HCT116 (cell line): ENCODE measurements around the gene GPHN. TPM values are rescaled to one million over a fixed set of nuclear protein-coding genes. Genes with fewer than 3 reads are reported as not detected.

Experiments used
- ATAC-seq: fragments of 200-7000 bp; cut with Tn5 transposase; 2 replicates; pipeline ENCODE4 v1.9.1; 2020; ENCODE audit warnings: mild to moderate bottlenecking, moderate library complexity
- BruUV-seq: library from RNA; stranded (reverse); fragments of 400-500 nt; replicated peaks from 2 replicates; lab custom pipeline; 2021; lab: Mats Ljungman, UMichigan
- CTCF ChIA-PET: fragments of 300-600 bp; sonication (Branson Sonifier 250); formaldehyde crosslinking; loops from one replicate; lab custom pipeline; 2021; ENCODE audit warnings: antibody characterized with exemption; lab: Charles Lee
- POLR2A ChIA-PET: fragments of 300-600, 350-600 bp; sonication (Branson Sonifier 250); formaldehyde crosslinking; loops from one replicate; lab custom pipeline; 2021; ENCODE audit warnings: antibody characterized with exemption; lab: Charles Lee
- RAD21 ChIA-PET, 2 experiments: fragments of 300-600 bp; sonication (Branson Sonifier 250); formaldehyde crosslinking; loops; one replicate each; lab custom pipeline; 2023; ENCODE audit warnings: low total read pairs in 2 of 2; ENCODE audit not compliant: uncharacterized antibody in 2 of 2, unreplicated experiment in 2 of 2, low non-redundant PET in 1 of 2; lab: Charles Lee
- DNase-seq: peaks from one replicate; pipeline ENCODE4 v3.0.0-alpha.2; 2010; ENCODE audit warnings: low read depth, low spot score
- H2AFZ ChIP-seq: fragments of 200-600 bp; shearing (Covaris generic), sonication (generic); 2 replicates; pipeline ENCODE4 v1.6.1; 2017; ENCODE audit warnings: low read depth, mixed run types, mixed read lengths, antibody characterized with exemption, low read length; ENCODE audit not compliant: poor library complexity, severe bottlenecking
- H3K27ac ChIP-seq: 2 replicates; pipeline ENCODE4 v1.5.1; 2012; ENCODE audit warnings: low read depth, low read length
- H3K27me3 ChIP-seq: fragments of 200-600 bp; sonication (generic); 2 replicates; pipeline ENCODE4 v1.6.1; 2016; ENCODE audit warnings: mixed run types, low read length, mixed read lengths; ENCODE audit not compliant: insufficient read depth
- H3K36me3 ChIP-seq, 2 experiments: fragments of 200-500 bp in 1 of 2; fragments of 200-600 bp in 1 of 2; sonication (Bioruptor generic) in 1 of 2; sonication (generic) in 1 of 2; 2 replicates each; pipeline versions ENCODE4 v1.5.1 to v1.6.1; 2014 to 2016; ENCODE audit warnings: low read length in 2 of 2, inconsistent platforms in 1 of 2, mixed read lengths in 1 of 2, mixed run types in 1 of 2; ENCODE audit not compliant: insufficient read depth in 2 of 2, control insufficient read depth in 1 of 2
- H3K4me1 ChIP-seq, 2 experiments: fragments of 200-600 bp in 1 of 2; sonication (generic) in 1 of 2; 2 replicates each; pipeline versions ENCODE4 v1.5.1 to v1.6.1; 2012 to 2017; ENCODE audit warnings: low read length in 2 of 2, inconsistent platforms in 1 of 2, mild to moderate bottlenecking in 1 of 2, mixed read lengths in 1 of 2, mixed run types in 1 of 2, moderate library complexity in 1 of 2; ENCODE audit not compliant: insufficient read depth in 2 of 2, control insufficient read depth in 1 of 2
- H3K4me2 ChIP-seq: fragments of 200-600 bp; sonication (generic); 2 replicates; pipeline ENCODE4 v1.6.1; 2017; ENCODE audit warnings: mixed run types, low read length, mixed read lengths
- H3K4me3 ChIP-seq, 2 experiments: fragments of 200-600 bp in 1 of 2; sonication (generic) in 1 of 2; replicated peaks in 1 of 2; 2 replicates each; pipeline ENCODE4 v1.5.1; 2011 to 2016; ENCODE audit warnings: low read length in 2 of 2, control low read depth in 1 of 2, low read depth in 1 of 2, mild to moderate bottlenecking in 1 of 2, mixed read lengths in 1 of 2, mixed run types in 1 of 2
- H3K79me2 ChIP-seq: fragments of 200-600 bp; sonication (generic); 2 replicates; pipeline ENCODE4 v1.6.1; 2017; ENCODE audit warnings: mild to moderate bottlenecking, mixed run types, low read length, moderate library complexity, mixed read lengths; ENCODE audit not compliant: insufficient read depth
- H3K9ac ChIP-seq: fragments of 200-600 bp; sonication (generic); 2 replicates; pipeline ENCODE4 v1.6.1; 2016; ENCODE audit warnings: low read length, mixed read lengths
- H3K9me2 ChIP-seq: fragments of 200-600 bp; sonication (generic), shearing (Covaris generic); 2 replicates; pipeline ENCODE4 v1.6.1; 2017; ENCODE audit warnings: mixed run types, mild to moderate bottlenecking, moderate library complexity; ENCODE audit not compliant: insufficient read depth
- H3K9me3 ChIP-seq, 2 experiments: fragments of 200-500 bp in 1 of 2; fragments of 200-600 bp in 1 of 2; sonication (Bioruptor generic) in 1 of 2; sonication (generic) in 1 of 2; 2 replicates each; pipeline ENCODE4 v1.6.1; 2014 to 2017; ENCODE audit warnings: low read length in 2 of 2, mixed read lengths in 2 of 2, inconsistent platforms in 1 of 2, low read depth in 1 of 2, mild to moderate bottlenecking in 1 of 2, mixed run types in 1 of 2, moderate library complexity in 1 of 2; ENCODE audit not compliant: control insufficient read depth in 1 of 2, insufficient read depth in 1 of 2
- H4K20me1 ChIP-seq: fragments of 200-600 bp; sonication (generic), shearing (Covaris generic); 2 replicates; pipeline ENCODE4 v1.6.1; 2017; ENCODE audit warnings: mixed run types, mild to moderate bottlenecking, moderate library complexity; ENCODE audit not compliant: insufficient read depth
- CBX3 ChIP-seq: IDR thresholded peaks from 2 replicates; pipeline ENCODE4 v1.6.1; 2012; ENCODE audit warnings: low read depth
- ELF1 ChIP-seq: IDR thresholded peaks from 2 replicates; pipeline ENCODE4 v1.6.1; 2012; ENCODE audit warnings: low read depth, borderline replicate concordance
- EZH2 ChIP-seq: fragments of 200-600 bp; sonication (generic); IDR thresholded peaks from 2 replicates; pipeline ENCODE4 v1.6.1; 2017; ENCODE audit warnings: antibody characterized with exemption, mixed run types
- FOSL1 ChIP-seq: IDR thresholded peaks from 2 replicates; pipeline ENCODE4 v1.6.1; 2012; ENCODE audit warnings: low read depth
- POLR2AphosphoS5 ChIP-seq: IDR thresholded peaks from 2 replicates; pipeline ENCODE4 v1.6.1; 2011; ENCODE audit warnings: mild to moderate bottlenecking, low read depth, low read length, moderate library complexity
- RAD21 ChIP-seq: IDR thresholded peaks from 2 replicates; pipeline ENCODE4 v1.6.1; 2012; ENCODE audit warnings: low read depth, mild to moderate bottlenecking
- SIN3A ChIP-seq: IDR thresholded peaks from 2 replicates; pipeline ENCODE4 v1.6.1; 2012; ENCODE audit warnings: low read depth
- SP1 ChIP-seq: IDR thresholded peaks from 2 replicates; pipeline ENCODE4 v1.6.1; 2012; ENCODE audit warnings: low read depth
- ZNF274 ChIP-seq: fragments of 200-500 bp; sonication (Bioruptor generic); IDR thresholded peaks from 2 replicates; pipeline ENCODE4 v1.6.1; 2014; ENCODE audit warnings: mild to moderate bottlenecking, low read depth, low read length, inconsistent platforms
- intact Hi-C: fragments of 100-400 bp; cut with micrococcal nuclease; formaldehyde crosslinking; loops from 2 replicates; pipeline ENCODE4 v1.10.0; 2022
- total RNA-seq: library from RNA; stranded (reverse); gene quantifications from one replicate; pipeline ENCODE4 v1.2.1, GENCODE V29; 2021; ENCODE audit not compliant: unreplicated experiment
- TF ChIP-seq, protein P1 (sequence below), 3 experiments: fragments of 200-600 bp in 1 of 3; sonication (generic) in 1 of 3; IDR thresholded peaks in 2 of 3; conservative IDR thresholded peaks in 1 of 3; 2 replicates each; pipeline ENCODE4 v1.5.1; 2012 to 2017; ENCODE audit warnings: low read depth in 2 of 3, low read length in 2 of 3, antibody characterized with exemption in 1 of 3, borderline replicate concordance in 1 of 3, control low read depth in 1 of 3, mild to moderate bottlenecking in 1 of 3, mixed read lengths in 1 of 3, mixed run types in 1 of 3, moderate library complexity in 1 of 3; ENCODE audit not compliant: insufficient read depth in 1 of 3
- TF ChIP-seq, protein P2 (sequence below): IDR thresholded peaks from 2 replicates; pipeline ENCODE4 v1.6.1; 2012
- TF ChIP-seq, protein P3 (sequence below): IDR thresholded peaks from 2 replicates; pipeline ENCODE4 v1.6.1; 2012
- TF ChIP-seq, protein P4 (sequence below): IDR thresholded peaks from 2 replicates; pipeline ENCODE4 v1.6.1; 2011; ENCODE audit warnings: mild to moderate bottlenecking, low read length, moderate library complexity; ENCODE audit not compliant: insufficient replicate concordance; ENCODE audit errors: extremely low read depth

Gene GPHN
- total RNA-seq, 1 experiment from 2014 or later = 43.8 TPM

DNA sequence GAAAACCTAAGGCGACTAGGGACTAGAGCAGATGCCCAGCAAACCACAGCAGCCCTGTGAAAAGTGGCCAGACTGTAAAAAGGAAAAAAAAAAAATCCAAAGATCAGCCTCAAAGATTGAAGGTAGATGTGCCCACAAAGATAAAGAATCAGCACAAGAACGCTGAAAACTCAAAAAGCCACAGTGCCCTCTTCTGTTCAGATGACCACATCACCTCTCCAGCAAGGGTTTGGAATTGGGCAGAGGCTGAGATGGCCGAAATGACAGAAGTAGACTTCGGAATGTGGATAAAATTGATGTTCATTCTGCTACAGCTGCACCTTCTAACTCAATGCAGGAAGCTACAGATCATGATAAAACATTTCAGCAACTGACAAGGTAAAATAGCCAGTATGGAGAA, 154.4 kb downstream of the GPHN start:
- no peak for TF ChIP-seq ELF1
- TF ChIP-seq, protein P1, sequence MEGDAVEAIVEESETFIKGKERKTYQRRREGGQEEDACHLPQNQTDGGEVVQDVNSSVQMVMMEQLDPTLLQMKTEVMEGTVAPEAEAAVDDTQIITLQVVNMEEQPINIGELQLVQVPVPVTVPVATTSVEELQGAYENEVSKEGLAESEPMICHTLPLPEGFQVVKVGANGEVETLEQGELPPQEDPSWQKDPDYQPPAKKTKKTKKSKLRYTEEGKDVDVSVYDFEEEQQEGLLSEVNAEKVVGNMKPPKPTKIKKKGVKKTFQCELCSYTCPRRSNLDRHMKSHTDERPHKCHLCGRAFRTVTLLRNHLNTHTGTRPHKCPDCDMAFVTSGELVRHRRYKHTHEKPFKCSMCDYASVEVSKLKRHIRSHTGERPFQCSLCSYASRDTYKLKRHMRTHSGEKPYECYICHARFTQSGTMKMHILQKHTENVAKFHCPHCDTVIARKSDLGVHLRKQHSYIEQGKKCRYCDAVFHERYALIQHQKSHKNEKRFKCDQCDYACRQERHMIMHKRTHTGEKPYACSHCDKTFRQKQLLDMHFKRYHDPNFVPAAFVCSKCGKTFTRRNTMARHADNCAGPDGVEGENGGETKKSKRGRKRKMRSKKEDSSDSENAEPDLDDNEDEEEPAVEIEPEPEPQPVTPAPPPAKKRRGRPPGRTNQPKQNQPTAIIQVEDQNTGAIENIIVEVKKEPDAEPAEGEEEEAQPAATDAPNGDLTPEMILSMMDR (IDR thresholded peaks at IDR 0.05 in 2 of 3, conservative IDR thresholded peaks at IDR 0.05 in 1 of 3; ENCODE audit: borderline replicate concordance in 1 of 3, insufficient read depth in 1 of 3, low read depth in 2 of 3, low read length in 2 of 3) = peak in 2 of 3 experiments; percentile 37 to 41; a peak in 3 of 6 replicates
- no peak for TF ChIP-seq EZH2
- no peak for TF ChIP-seq CBX3
- TF ChIP-seq RAD21 = peak; percentile 9; the same call in 1 of the 2 replicates
- TF ChIP-seq SP1 = no peak
- H3K9me2 ChIP-seq = no peaks in the 10 kb centered on the region
- H2AFZ ChIP-seq = no peak overlapping the region
- H4K20me1 ChIP-seq = no peaks in the 10 kb centered on the region
- RAD21 ChIA-PET = no interaction called here
- H3K9me3 ChIP-seq = peaks cover 0 to 4% of the 10 kb centered on the region in 2 experiments; a peak in 2 of 4 replicates
- DNase-seq (no peak), ATAC-seq (no peak)
- no peak overlapping the region for H3K9ac ChIP-seq
- H3K27ac ChIP-seq = no peak overlapping the region
- H3K79me2 ChIP-seq = peaks cover 32% of the 10 kb centered on the region
- BruUV-seq = no TSS peak
- H3K4me3 ChIP-seq = no peak overlapping the region
- CTCF ChIA-PET = no interaction called here
- H3K4me2 ChIP-seq = no peak overlapping the region
- no peaks in the 10 kb centered on the region for H3K36me3 ChIP-seq
- intact Hi-C loops = no loop called here
- POLR2A ChIA-PET = no interaction called here
- H3K4me1 ChIP-seq = no peaks in the 10 kb centered on the region
- H3K27me3 ChIP-seq = no peaks in the 10 kb centered on the region

DNA sequence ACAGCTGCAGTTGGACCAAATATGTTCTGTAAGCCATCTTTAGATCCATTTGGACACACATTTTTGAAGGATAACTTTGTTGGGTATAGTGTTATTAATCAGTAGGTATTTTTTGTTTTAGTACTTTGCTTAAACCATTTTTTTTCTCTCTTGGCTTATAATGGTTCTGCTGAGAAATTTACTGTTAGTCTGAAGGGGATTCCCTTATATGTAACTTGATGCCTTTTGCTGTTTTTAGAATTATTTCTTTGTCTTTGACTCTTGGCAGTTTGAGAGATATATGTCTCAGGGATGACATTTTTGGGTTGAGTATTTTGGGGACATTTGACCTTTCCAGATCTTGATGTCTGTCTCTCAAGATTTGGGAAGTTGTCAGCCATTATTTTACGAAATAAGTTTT, 169.8 kb downstream of the GPHN start:
- no TSS peak for BruUV-seq
- RAD21 ChIA-PET = no interaction called here
- no peak overlapping the region for H3K4me2 ChIP-seq
- TF ChIP-seq SIN3A = no peak
- TF ChIP-seq, protein P2, sequence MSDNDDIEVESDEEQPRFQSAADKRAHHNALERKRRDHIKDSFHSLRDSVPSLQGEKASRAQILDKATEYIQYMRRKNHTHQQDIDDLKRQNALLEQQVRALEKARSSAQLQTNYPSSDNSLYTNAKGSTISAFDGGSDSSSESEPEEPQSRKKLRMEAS = no peak
- TF ChIP-seq, protein P3, sequence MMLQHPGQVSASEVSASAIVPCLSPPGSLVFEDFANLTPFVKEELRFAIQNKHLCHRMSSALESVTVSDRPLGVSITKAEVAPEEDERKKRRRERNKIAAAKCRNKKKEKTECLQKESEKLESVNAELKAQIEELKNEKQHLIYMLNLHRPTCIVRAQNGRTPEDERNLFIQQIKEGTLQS = no peak
- no peak for TF ChIP-seq CBX3
- no peak for TF ChIP-seq RAD21
- TF ChIP-seq, protein P4, sequence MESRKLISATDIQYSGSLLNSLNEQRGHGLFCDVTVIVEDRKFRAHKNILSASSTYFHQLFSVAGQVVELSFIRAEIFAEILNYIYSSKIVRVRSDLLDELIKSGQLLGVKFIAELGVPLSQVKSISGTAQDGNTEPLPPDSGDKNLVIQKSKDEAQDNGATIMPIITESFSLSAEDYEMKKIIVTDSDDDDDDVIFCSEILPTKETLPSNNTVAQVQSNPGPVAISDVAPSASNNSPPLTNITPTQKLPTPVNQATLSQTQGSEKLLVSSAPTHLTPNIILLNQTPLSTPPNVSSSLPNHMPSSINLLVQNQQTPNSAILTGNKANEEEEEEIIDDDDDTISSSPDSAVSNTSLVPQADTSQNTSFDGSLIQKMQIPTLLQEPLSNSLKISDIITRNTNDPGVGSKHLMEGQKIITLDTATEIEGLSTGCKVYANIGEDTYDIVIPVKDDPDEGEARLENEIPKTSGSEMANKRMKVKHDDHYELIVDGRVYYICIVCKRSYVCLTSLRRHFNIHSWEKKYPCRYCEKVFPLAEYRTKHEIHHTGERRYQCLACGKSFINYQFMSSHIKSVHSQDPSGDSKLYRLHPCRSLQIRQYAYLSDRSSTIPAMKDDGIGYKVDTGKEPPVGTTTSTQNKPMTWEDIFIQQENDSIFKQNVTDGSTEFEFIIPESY = no peak
- TF ChIP-seq ZNF274 = no peak
- TF ChIP-seq POLR2AphosphoS5 = no peak
- no peak for TF ChIP-seq FOSL1
- H3K9ac ChIP-seq = no peak overlapping the region
- POLR2A ChIA-PET = no interaction called here
- peaks cover 79% of the 10 kb centered on the region for H3K79me2 ChIP-seq
- CTCF ChIA-PET = no interaction called here
- no peaks in the 10 kb centered on the region for H3K27me3 ChIP-seq
- no peak for DNase-seq
- H3K9me2 ChIP-seq = no peaks in the 10 kb centered on the region
- intact Hi-C loops = no loop called here
- H3K9me3 ChIP-seq = peaks cover 0 to 6% of the 10 kb centered on the region in 2 experiments; a peak in 2 of 4 replicates
- H3K36me3 ChIP-seq = no peaks in the 10 kb centered on the region; a peak in 3 of 4 replicates
- no peaks in the 10 kb centered on the region for H4K20me1 ChIP-seq
- no peak overlapping the region for H2AFZ ChIP-seq
- H3K4me1 ChIP-seq = no peaks in the 10 kb centered on the region
- H3K4me3 ChIP-seq = no peak overlapping the region
- no peak for ATAC-seq
- H3K27ac ChIP-seq = no peak overlapping the region
